HepG2 (cell line): Measurements from ENCODE around the gene NEMF. TPM values are rescaled to one million over a fixed set of nuclear protein-coding genes. Genes with fewer than 3 reads are reported as not detected.
A peak's percentile ranks its signal among the peaks of the same experiment; 100 is the strongest.

Experiments used
- ATAC-seq: fragments of 200-7000 bp; cut with Tn5 transposase; 3 replicates; pipeline ENCODE4 v1.9.1; 2020; ENCODE audit warnings: mild to moderate bottlenecking, moderate library complexity
- BruUV-seq: library from RNA; stranded (reverse); fragments of 400-500 nt; replicated peaks from 2 replicates; lab custom pipeline; 2021; lab: Mats Ljungman, UMichigan
- CTCF ChIA-PET: fragments of 300-600 bp; formaldehyde crosslinking; extraction: SDS; loops from one replicate; lab custom pipeline; 2021; ENCODE audit warnings: low total read pairs, inconsistent platforms, low intra/inter-chr PET ratio; lab: Yijun Ruan, JAX
- POLR2A ChIA-PET: fragments of 350-600 bp; sonication (Branson Sonifier 250); formaldehyde crosslinking; loops from one replicate; lab custom pipeline; 2020; ENCODE audit warnings: antibody characterized with exemption, inconsistent platforms; lab: Yijun Ruan, JAX
- DNase-seq: peaks from one replicate; pipeline ENCODE4 v3.0.0-alpha.2; 2015; ENCODE audit warnings: low spot score
- FAIRE-seq: peaks from 3 replicates; lab custom pipeline; 2011; peaks lifted over from hg19 to GRCh38; lab: Jason Lieb, UNC
- H2AFZ ChIP-seq: one replicate; pipeline ENCODE4 v1.6.1; 2011; ENCODE audit warnings: low read length, inconsistent platforms
- H3K27ac ChIP-seq: fragments of 300-600 bp; 3 replicates; pipeline ENCODE4 v1.8.0; 2011; ENCODE audit warnings: mixed run types, mild to moderate bottlenecking, mixed read lengths, low read length, inconsistent platforms; ENCODE audit not compliant: insufficient read depth; ENCODE audit errors: extremely low read length
- H3K27me3 ChIP-seq, 2 experiments: fragments of 200-600 bp in 1 of 2; 2 replicates in 1 of 2; 3 replicates in 1 of 2; pipeline versions ENCODE4 v1.6.0 to v1.8.0; 2011; ENCODE audit warnings: low read length in 2 of 2, mild to moderate bottlenecking in 2 of 2, moderate library complexity in 2 of 2, inconsistent platforms in 1 of 2; ENCODE audit not compliant: insufficient read depth in 2 of 2, control insufficient read depth in 1 of 2
- H3K36me3 ChIP-seq, 2 experiments: fragments of 200-600 bp in 1 of 2; replicated peaks in 1 of 2; 2 replicates in 1 of 2; 3 replicates in 1 of 2; pipeline versions ENCODE4 v1.5.1 to v1.8.0; 2011; ENCODE audit warnings: low read length in 2 of 2, inconsistent platforms in 1 of 2; ENCODE audit not compliant: insufficient read depth in 2 of 2, control insufficient read depth in 1 of 2
- H3K4me1 ChIP-seq: 2 replicates; pipeline ENCODE4 v1.5.1; 2012; ENCODE audit warnings: low read length, inconsistent platforms; ENCODE audit not compliant: insufficient read depth
- H3K4me2 ChIP-seq: 2 replicates; pipeline ENCODE4 v1.6.0; 2011; ENCODE audit warnings: low read depth, low read length, inconsistent platforms
- H3K4me3 ChIP-seq, 3 experiments: fragments of 200-600 bp in 1 of 3; sonication (generic), shearing (Covaris generic) in 1 of 3; replicated peaks in 1 of 3; 2 replicates each; pipeline ENCODE4 v1.5.1; 2011 to 2016; ENCODE audit warnings: low read length in 3 of 3, inconsistent platforms in 2 of 3, low read depth in 2 of 3, mild to moderate bottlenecking in 2 of 3, control low read depth in 1 of 3, mixed read lengths in 1 of 3; ENCODE audit not compliant: insufficient read depth in 1 of 3
- H3K79me2 ChIP-seq: one replicate; pipeline ENCODE4 v1.6.1; 2011; ENCODE audit warnings: low read length, inconsistent platforms; ENCODE audit not compliant: insufficient read depth
- H3K9ac ChIP-seq: 2 replicates; pipeline ENCODE4 v1.6.0; 2011; ENCODE audit warnings: mild to moderate bottlenecking, low read depth, low read length, inconsistent platforms; ENCODE audit not compliant: insufficient read depth
- H3K9me3 ChIP-seq: 2 replicates; pipeline ENCODE4 v1.5.1; 2012; ENCODE audit warnings: mild to moderate bottlenecking, low read length
- H4K20me1 ChIP-seq: 2 replicates; pipeline ENCODE4 v1.6.0; 2011; ENCODE audit warnings: inconsistent platforms, mild to moderate bottlenecking, low read length, moderate library complexity; ENCODE audit not compliant: insufficient read depth
- ESRRA ChIP-seq: sonication (generic); formaldehyde crosslinking; IDR thresholded peaks from 2 replicates; pipeline ENCODE4 v1.5.1; 2020; ENCODE audit warnings: mild to moderate bottlenecking, low read depth, missing genetic modification reagents
- HNF4G ChIP-seq, 2 experiments: sonication (generic) in 1 of 2; formaldehyde crosslinking in 1 of 2; IDR thresholded peaks; 2 replicates each; pipeline versions ENCODE4 v1.4.0 to v1.6.1; 2011 to 2020; ENCODE audit warnings: borderline replicate concordance in 2 of 2, low read depth in 2 of 2, mild to moderate bottlenecking in 2 of 2, low read length in 1 of 2, missing genetic modification reagents in 1 of 2, moderate library complexity in 1 of 2
- JDP2 ChIP-seq: sonication (generic); formaldehyde crosslinking; IDR thresholded peaks from 2 replicates; pipeline ENCODE4 v1.8.1; 2022; ENCODE audit warnings: missing genetic modification reagents, borderline replicate concordance
- LBX2 ChIP-seq: sonication (generic); formaldehyde crosslinking; IDR thresholded peaks from 2 replicates; pipeline ENCODE4 v1.5.0; 2020; ENCODE audit warnings: missing genetic modification reagents, mild to moderate bottlenecking, borderline replicate concordance
- NCOA1 ChIP-seq: sonication (generic); formaldehyde crosslinking; IDR thresholded peaks from 2 replicates; pipeline ENCODE4 v1.9.0; 2021; ENCODE audit warnings: missing genetic modification reagents
- RXRA ChIP-seq: sonication (generic); formaldehyde crosslinking; IDR thresholded peaks from 2 replicates; pipeline ENCODE4 v1.5.1; 2020; ENCODE audit warnings: missing genetic modification reagents
- STAT5B ChIP-seq: sonication (generic); formaldehyde crosslinking; IDR thresholded peaks from 2 replicates; pipeline ENCODE4 v1.4.0; 2020; ENCODE audit warnings: missing genetic modification reagents
- ZIK1 ChIP-seq: sonication (generic); formaldehyde crosslinking; IDR thresholded peaks from 2 replicates; pipeline ENCODE4 v1.5.0; 2020; ENCODE audit warnings: mild to moderate bottlenecking, low read depth, missing genetic modification reagents, borderline replicate concordance
- ZNF382 ChIP-seq: sonication (generic); formaldehyde crosslinking; IDR thresholded peaks from 2 replicates; pipeline ENCODE4 v1.5.0; 2020; ENCODE audit warnings: missing genetic modification reagents, mild to moderate bottlenecking, borderline replicate concordance
- ZNF451 ChIP-seq: sonication (generic); formaldehyde crosslinking; IDR thresholded peaks from 2 replicates; pipeline ENCODE4 v1.5.0; 2020; ENCODE audit warnings: mild to moderate bottlenecking, missing genetic modification reagents
- ZNF496 ChIP-seq: sonication (generic); formaldehyde crosslinking; IDR thresholded peaks from 2 replicates; pipeline ENCODE4 v1.8.1; 2023; ENCODE audit warnings: mild to moderate bottlenecking, moderate library complexity, missing genetic modification reagents; ENCODE audit not compliant: insufficient replicate concordance
- ZNF501 ChIP-seq: sonication (generic); formaldehyde crosslinking; IDR thresholded peaks from 2 replicates; pipeline ENCODE4 v1.5.1; 2020; ENCODE audit warnings: mild to moderate bottlenecking, moderate library complexity, missing genetic modification reagents
- ZNF784 ChIP-seq: sonication (generic); formaldehyde crosslinking; IDR thresholded peaks from 2 replicates; pipeline ENCODE4 v1.5.1; 2020; ENCODE audit warnings: missing genetic modification reagents, mild to moderate bottlenecking, borderline replicate concordance
- ZNF878 ChIP-seq: sonication (generic); formaldehyde crosslinking; IDR thresholded peaks from 2 replicates; pipeline ENCODE4 v1.8.1; 2023; ENCODE audit warnings: mild to moderate bottlenecking, missing genetic modification reagents, moderate library complexity
- WGBS: methylation state at CpG from one replicate; pipeline ENCODE4 v1.1.6; 2017; ENCODE audit warnings: low lambda C conversion rate; 5-methylcytosine and 5-hydroxymethylcytosine counted together
- in situ Hi-C: cut with HindIII; loops from 2 replicates; pipeline ENCODE4 v1.10.0; 2017; ENCODE audit warnings: low pct_unique_long_range_greater_than_20kb; ENCODE audit not compliant: extremely low pct_ligation_motif_present
- intact Hi-C: fragments of 100-400 bp; cut with micrococcal nuclease; formaldehyde crosslinking; loops from one replicate; pipeline ENCODE4 v1.10.0; 2022; ENCODE audit not compliant: unreplicated experiment
- polyA plus RNA-seq, 8 experiments: library from polyadenylated mRNA; depleted of rRNA in 3 of 8; stranded (reverse) in 7 of 8; unstranded in 1 of 8; fragments of >200 nt; fragmentation: Illumina TruSeq in 4 of 8; extraction: Trizol in 4 of 8; gene quantifications; 2 replicates each; pipeline versions ENCODE4 v1.2.1 to v1.2.3, GENCODE V29; 2011 to 2016; ENCODE audit warnings: low read depth in 4 of 8, missing spikeins in 1 of 8, mixed read lengths in 1 of 8; ENCODE audit not compliant: insufficient read depth in 1 of 8
- total RNA-seq, 5 experiments: library from RNA; depleted of rRNA; stranded (reverse); fragments of >200 nt; fragmentation: Illumina TruSeq; extraction: Trizol; gene quantifications; 2 replicates each; pipeline ENCODE4 v1.2.3, GENCODE V29; 2016; ENCODE audit warnings: low read depth in 1 of 5

NEMF gene
- total and polyA plus RNA-seq, 2 of the 13 experiments (the other 11 are each of a cell fraction or from before 2014, with no cell fraction given), result 21.3 to 57.9 TPM

GRCh38 chr14:49769581-49770211, 82.9 kb downstream of the NEMF start:
- Histone ChIP-seq H2AFZ (no peak overlapping the region), H3K27ac (peak overlapping the region; percentile 99), H3K9ac (peak overlapping the region; percentile 98), H4K20me1 (no peaks in the 10 kb centered on the region), H3K4me3 (peak overlapping the region; percentile 76 to 99 (median 94)), H3K9me3 (no peaks in the 10 kb centered on the region), H3K4me2 (peak overlapping the region; percentile 99), H3K36me3 (peaks cover 0 to 13% of the 10 kb centered on the region in 2 experiments; a peak in 3 of 5 replicates), H3K4me1 (peaks cover 40% of the 10 kb centered on the region), H3K79me2 (peaks cover 41% of the 10 kb centered on the region), H3K27me3 (no peaks in the 10 kb centered on the region; a peak in 1 of 5 replicates)
- in situ Hi-C loops, result loop anchor here (5.0 to 10.0 kb wide), 2 partner anchors 75 to 137 kb away; partner anchors contain the start of gene KLHDC1
- no peak for FAIRE-seq
- ChIA-PET CTCF (no interaction called here), POLR2A (interaction anchor here (0.6 to 6.5 kb wide), 20 partner anchors 8 to 347 kb away, joined by 3 to 76 read pairs (median 10); partner anchors contain the start of genes DNAAF2, KLHDC1, LRR1 and MGAT2)
- no peak for ATAC-seq
- WGBS, result 0% methylated on average over 15 of the region's 15 CpGs
- TF ChIP-seq RXRA (no peak), HNF4G (IDR thresholded peaks at IDR 0.05; ENCODE audit: borderline replicate concordance, low read depth, low read length) (no peak), HNF4G (CRISPR knock-in tag; IDR thresholded peaks at IDR 0.05; ENCODE audit: borderline replicate concordance, low read depth) (no peak), LBX2 (no peak), ZNF451 (no peak), JDP2 (no peak), ZNF496 (CRISPR knock-in tag) (no peak), ZNF501 (CRISPR knock-in tag) (peak; percentile 14; the same call in 1 of the 2 replicates), ESRRA (CRISPR knock-in tag) (no peak), NCOA1 (CRISPR knock-in tag) (0 out of 2 replicates have a peak, but pooled peaks have one; percentile 2), STAT5B (CRISPR knock-in tag) (no peak), ZIK1 (no peak), ZNF382 (CRISPR knock-in tag) (no peak), ZNF878 (CRISPR knock-in tag) (0 out of 2 replicates have a peak, but pooled peaks have one; percentile 14), ZNF784 (no peak)
- no peak for DNase-seq
- BruUV-seq, result TSS peak; percentile 47
- intact Hi-C loops, result loop anchor here (2.0 kb wide), 2 partner anchors 49 to 77 kb away; partner anchors contain the start of gene KLHDC1
